GM19099 (cell line): ENCODE results near the gene KCNG2.

Source experiments
- POLR2A ChIP-seq: IDR thresholded peaks from 3 replicates; pipeline ENCODE4 v1.6.1; 2011; ENCODE audit warnings: low read depth; ENCODE audit not compliant: insufficient read length; ENCODE audit errors: extremely low read depth

The KCNG2 gene

GRCh38 chr18:79847606-79848293 lies 50.0 kb downstream of the KCNG2 start:
- no peak for TF ChIP-seq POLR2A

GRCh38 chr18:79848294-79848578 lies 50.5 kb downstream of the KCNG2 start:
- no peak for TF ChIP-seq POLR2A

- TF ChIP-seq POLR2A = no peak
Measured at GRCh38 chr18:79848579-79849327, 51.0 kb downstream of the KCNG2 start.

- no peak for TF ChIP-seq POLR2A
Measured at GRCh38 chr18:79849328-79850207, 51.8 kb downstream of the KCNG2 start.

- no peak for TF ChIP-seq POLR2A
Measured at GRCh38 chr18:79850731-79851130, 53.0 kb downstream of the KCNG2 start.

GRCh38 chr18:79851489-79851888 lies 53.8 kb downstream of the KCNG2 start:
- no peak for TF ChIP-seq POLR2A

- TF ChIP-seq POLR2A = no peak
Measured at GRCh38 chr18:79851950-79852349, 54.2 kb downstream of the KCNG2 start.

- no peak for TF ChIP-seq POLR2A
Measured at GRCh38 chr18:79852561-79853302, 55.0 kb downstream of the KCNG2 start.

GRCh38 chr18:79853303-79853992 lies 55.7 kb downstream of the KCNG2 start:
- no peak for TF ChIP-seq POLR2A

GRCh38 chr18:79853993-79854364 lies 56.2 kb downstream of the KCNG2 start:
- no peak for TF ChIP-seq POLR2A

GRCh38 chr18:79855147-79855933 lies 57.6 kb downstream of the KCNG2 start:
- TF ChIP-seq POLR2A = no peak

- TF ChIP-seq POLR2A = no peak
Measured at GRCh38 chr18:79856119-79857007, 58.6 kb downstream of the KCNG2 start.

- TF ChIP-seq POLR2A = no peak
Measured at GRCh38 chr18:79857082-79857671, 59.4 kb downstream of the KCNG2 start.

- TF ChIP-seq POLR2A = no peak
Measured at GRCh38 chr18:79859314-79859713, 61.6 kb downstream of the KCNG2 start.
